ENCODE results near the gene SPATA16. TPM values are rescaled to one million over a fixed set of nuclear protein-coding genes. Genes with fewer than 3 reads are reported as not detected.

Gene SPATA16
- total RNA-seq, 2 donors from 2014 or later: not detected

DNA sequence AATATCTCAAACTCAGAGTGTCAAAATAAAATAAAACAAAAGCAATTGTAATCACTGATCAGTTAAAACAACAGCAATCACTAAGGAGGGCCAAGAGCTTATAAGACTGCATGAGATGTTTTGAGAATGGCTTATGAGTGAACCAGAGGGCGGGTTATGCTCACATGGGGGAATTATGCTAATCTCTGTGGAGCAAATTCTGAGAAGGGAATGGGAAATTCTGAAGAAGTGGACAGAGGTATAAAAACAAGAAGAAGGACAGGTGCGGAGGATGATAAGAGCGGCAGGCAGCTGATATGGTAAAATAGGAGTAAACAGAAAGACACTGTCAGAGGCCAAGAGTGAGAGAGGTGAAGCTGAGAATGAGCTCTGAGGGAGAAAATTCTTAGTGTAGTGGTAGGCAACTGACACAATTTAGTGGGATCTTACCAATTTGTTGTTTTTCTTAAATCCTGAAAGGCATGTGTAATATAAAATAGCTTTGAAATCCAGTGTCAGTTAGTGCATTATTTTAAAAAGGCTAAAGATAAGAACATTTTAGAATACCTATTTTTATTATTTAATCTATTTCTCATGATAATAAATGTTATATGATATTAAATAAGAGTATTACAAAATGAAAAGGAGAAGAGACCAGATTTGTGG, 133.8 kb downstream of the SPATA16 start:
- Histone ChIP-seq H3K4me1 (ENCODE audit: control insufficient read depth, insufficient read depth, low read length) (no peaks in the 10 kb centered on the region), H3K36me3 (ENCODE audit: control insufficient read depth, insufficient read depth, low read length) (no peaks in the 10 kb centered on the region), H3K27me3 (ENCODE audit: control insufficient read depth, insufficient read depth, low read length, poor library complexity, severe bottlenecking) (no peaks in the 10 kb centered on the region), H3K27ac (ENCODE audit: low read depth, low read length) (no peak overlapping the region), H3K9ac (ENCODE audit: extremely low read depth, low read length, poor library complexity, severe bottlenecking) (no peak overlapping the region), H3K4me3 (ENCODE audit: low read length) (no peak overlapping the region), H3K9me3 (ENCODE audit: control insufficient read depth, low read length) (no peaks in the 10 kb centered on the region)
- 74 to 76% methylated on average over 3 of the region's 3 CpGs for WGBS, 2 experiments (ENCODE audit: insufficient coverage in 1 of 2, insufficient read length in 1 of 2)
- H3K4me1 Mint-ChIP-seq: peaks cover 9% of the 10 kb centered on the region
- no peak overlapping the region for H3K27ac Mint-ChIP-seq
- H3K36me3 Mint-ChIP-seq (ENCODE audit: low read depth): no peaks in the 10 kb centered on the region
- no peaks in the 10 kb centered on the region for H3K27me3 Mint-ChIP-seq (ENCODE audit: insufficient read depth)
- no peak overlapping the region for H3K4me3 Mint-ChIP-seq
- DNase-seq: no peak
- H3K9me3 Mint-ChIP-seq: no peaks in the 10 kb centered on the region
- no peak for TF ChIP-seq CTCF (conservative IDR thresholded peaks at IDR 0.05)

GRCh38 chr3:173006006-173006405, 135.0 kb downstream of the SPATA16 start:
- no peak for TF ChIP-seq CTCF (conservative IDR thresholded peaks at IDR 0.05)
- H3K27me3 Mint-ChIP-seq (ENCODE audit: insufficient read depth): no peaks in the 10 kb centered on the region
- H3K36me3 Mint-ChIP-seq (ENCODE audit: low read depth): no peaks in the 10 kb centered on the region
- Histone ChIP-seq H3K4me1 (ENCODE audit: control insufficient read depth, insufficient read depth, low read length) (no peaks in the 10 kb centered on the region), H3K4me3 (ENCODE audit: low read length) (no peak overlapping the region), H3K9me3 (ENCODE audit: control insufficient read depth, low read length) (no peaks in the 10 kb centered on the region), H3K27ac (ENCODE audit: low read depth, low read length) (no peak overlapping the region), H3K9ac (ENCODE audit: extremely low read depth, low read length, poor library complexity, severe bottlenecking) (no peak overlapping the region), H3K36me3 (ENCODE audit: control insufficient read depth, insufficient read depth, low read length) (no peaks in the 10 kb centered on the region), H3K27me3 (ENCODE audit: control insufficient read depth, insufficient read depth, low read length, poor library complexity, severe bottlenecking) (no peaks in the 10 kb centered on the region)
- H3K4me3 Mint-ChIP-seq: no peak overlapping the region
- peaks cover 9% of the 10 kb centered on the region for H3K4me1 Mint-ChIP-seq
- H3K9me3 Mint-ChIP-seq: no peaks in the 10 kb centered on the region
- H3K27ac Mint-ChIP-seq: no peak overlapping the region
- no peak for DNase-seq

GRCh38 chr3:173004681-173005080, 136.4 kb downstream of the SPATA16 start:
- H3K4me1 ChIP-seq (ENCODE audit: control insufficient read depth, insufficient read depth, low read length): no peaks in the 10 kb centered on the region
- no peak overlapping the region for H3K4me3 ChIP-seq (ENCODE audit: low read length)
- no peaks in the 10 kb centered on the region for H3K9me3 Mint-ChIP-seq
- TF ChIP-seq CTCF (conservative IDR thresholded peaks at IDR 0.05): no peak
- H3K27me3 Mint-ChIP-seq (ENCODE audit: insufficient read depth): no peaks in the 10 kb centered on the region
- WGBS, 2 experiments (ENCODE audit: insufficient coverage in 1 of 2, insufficient read length in 1 of 2): 93 to 96% methylated on average over 4 to 6 of the region's 6 CpGs
- no peaks in the 10 kb centered on the region for H3K36me3 Mint-ChIP-seq (ENCODE audit: low read depth)
- no peak for DNase-seq
- no peaks in the 10 kb centered on the region for H3K27me3 ChIP-seq (ENCODE audit: control insufficient read depth, insufficient read depth, low read length, poor library complexity, severe bottlenecking)
- H3K27ac ChIP-seq (ENCODE audit: low read depth, low read length): no peak overlapping the region
- H3K36me3 ChIP-seq (ENCODE audit: control insufficient read depth, insufficient read depth, low read length): no peaks in the 10 kb centered on the region
- H3K9ac ChIP-seq (ENCODE audit: extremely low read depth, low read length, poor library complexity, severe bottlenecking): no peak overlapping the region
- H3K27ac Mint-ChIP-seq: no peak overlapping the region
- H3K4me3 Mint-ChIP-seq: no peak overlapping the region
- H3K4me1 Mint-ChIP-seq: peaks cover 9% of the 10 kb centered on the region
- no peaks in the 10 kb centered on the region for H3K9me3 ChIP-seq (ENCODE audit: control insufficient read depth, low read length)

Data from endodermal cell (in vitro differentiated cells).